Measurements from ENCODE around the gene LRRC31. TPM values are rescaled to one million over a fixed set of nuclear protein-coding genes. Genes with fewer than 3 reads are reported as not detected.

LRRC31 gene
- total and polyA plus RNA-seq, 12 donors: not detected

DNA sequence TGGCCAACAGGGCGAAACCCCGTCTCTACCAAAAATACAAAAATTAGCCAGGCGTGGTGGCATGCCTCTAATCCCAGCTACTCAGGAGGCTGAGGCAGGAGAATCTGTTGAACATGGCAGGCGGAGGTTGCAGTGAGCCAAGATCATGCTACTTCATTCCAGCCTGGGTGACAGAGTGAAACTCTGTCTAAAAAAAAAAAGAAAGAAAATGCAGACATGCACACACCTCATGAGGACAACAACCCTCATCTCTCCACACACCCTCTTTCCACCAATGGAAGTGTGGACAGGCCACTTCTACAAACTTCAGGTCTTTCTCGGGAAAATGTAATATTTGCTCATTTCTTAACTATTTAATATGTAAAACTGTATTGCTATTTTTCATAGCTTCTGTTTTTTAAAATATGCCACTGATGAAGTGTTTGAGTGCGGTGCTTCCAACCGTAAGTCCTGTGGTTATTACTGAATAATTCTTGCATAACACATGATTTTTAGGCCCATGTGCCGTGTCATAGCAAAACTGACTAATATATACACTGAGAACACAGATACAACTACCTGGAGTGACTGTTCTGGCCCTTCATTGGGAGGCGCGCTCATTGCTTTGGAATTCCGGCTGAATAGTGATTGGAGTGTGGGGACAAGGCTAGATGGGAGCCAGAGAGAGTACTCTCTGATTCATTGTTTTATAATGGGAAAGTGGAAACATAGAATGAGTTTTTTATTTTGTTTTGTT is 23.1 kb downstream of the LRRC31 start:
- peaks cover 0 to 4% (median 0%) of the 10 kb centered on the region in 9 donors for H3K4me1 ChIP-seq
- 91 to 95% methylated on average over 11 of the region's 11 CpGs for WGBS, 2 donors
- H3K9me3 ChIP-seq: peaks cover 0 to 9% (median 0%) of the 10 kb centered on the region in 11 donors
- no peaks in the 10 kb centered on the region for H3K36me3 ChIP-seq
- TF ChIP-seq, protein P1, sequence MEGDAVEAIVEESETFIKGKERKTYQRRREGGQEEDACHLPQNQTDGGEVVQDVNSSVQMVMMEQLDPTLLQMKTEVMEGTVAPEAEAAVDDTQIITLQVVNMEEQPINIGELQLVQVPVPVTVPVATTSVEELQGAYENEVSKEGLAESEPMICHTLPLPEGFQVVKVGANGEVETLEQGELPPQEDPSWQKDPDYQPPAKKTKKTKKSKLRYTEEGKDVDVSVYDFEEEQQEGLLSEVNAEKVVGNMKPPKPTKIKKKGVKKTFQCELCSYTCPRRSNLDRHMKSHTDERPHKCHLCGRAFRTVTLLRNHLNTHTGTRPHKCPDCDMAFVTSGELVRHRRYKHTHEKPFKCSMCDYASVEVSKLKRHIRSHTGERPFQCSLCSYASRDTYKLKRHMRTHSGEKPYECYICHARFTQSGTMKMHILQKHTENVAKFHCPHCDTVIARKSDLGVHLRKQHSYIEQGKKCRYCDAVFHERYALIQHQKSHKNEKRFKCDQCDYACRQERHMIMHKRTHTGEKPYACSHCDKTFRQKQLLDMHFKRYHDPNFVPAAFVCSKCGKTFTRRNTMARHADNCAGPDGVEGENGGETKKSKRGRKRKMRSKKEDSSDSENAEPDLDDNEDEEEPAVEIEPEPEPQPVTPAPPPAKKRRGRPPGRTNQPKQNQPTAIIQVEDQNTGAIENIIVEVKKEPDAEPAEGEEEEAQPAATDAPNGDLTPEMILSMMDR (IDR thresholded peaks at IDR 0.05): no peak
- H3K27ac ChIP-seq: no peak overlapping the region
- intact Hi-C loops (cut with DNase I): no loop called here
- ATAC-seq (no peak), DNase-seq (no peak)
- H3K4me3 ChIP-seq: no peak overlapping the region
- peaks cover 0 to 15% (median 0%) of the 10 kb centered on the region in 7 donors for H3K27me3 ChIP-seq

DNA sequence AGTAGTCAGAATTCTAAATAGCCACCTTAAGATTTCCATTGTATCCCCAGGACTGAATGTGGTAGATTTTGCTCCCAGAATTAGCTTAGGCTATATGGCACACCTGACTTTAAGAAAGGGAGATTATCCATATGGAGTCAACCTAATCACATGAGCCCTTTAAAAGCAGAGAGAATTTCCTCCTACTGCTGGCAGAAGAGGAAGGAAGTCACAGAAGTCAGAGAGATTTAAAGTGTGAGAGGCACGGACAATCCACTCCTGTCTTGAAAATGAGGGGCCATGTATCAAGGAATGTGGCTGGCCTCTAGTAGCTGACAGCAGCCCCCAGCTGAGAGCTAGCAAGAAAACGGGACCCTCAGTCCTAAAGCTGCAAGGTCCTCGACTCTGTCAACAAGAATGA is 26.8 kb downstream of the LRRC31 start:
- DNase-seq (no peak), ATAC-seq (no peak)
- Histone ChIP-seq H3K4me3 (no peak overlapping the region), H3K36me3 (no peaks in the 10 kb centered on the region), H3K27me3 (peaks cover 0 to 7% (median 0%) of the 10 kb centered on the region in 7 donors), H3K9me3 (peaks cover 0 to 9% (median 0%) of the 10 kb centered on the region in 11 donors), H3K27ac (no peak overlapping the region), H3K4me1 (peaks cover 0 to 4% (median 0%) of the 10 kb centered on the region in 9 donors)
- intact Hi-C loops (cut with DNase I): no loop called here
- WGBS, 2 donors: 60% methylated on average over 3 of the region's 3 CpGs
- TF ChIP-seq, protein P1 (IDR thresholded peaks at IDR 0.05): no peak

DNA sequence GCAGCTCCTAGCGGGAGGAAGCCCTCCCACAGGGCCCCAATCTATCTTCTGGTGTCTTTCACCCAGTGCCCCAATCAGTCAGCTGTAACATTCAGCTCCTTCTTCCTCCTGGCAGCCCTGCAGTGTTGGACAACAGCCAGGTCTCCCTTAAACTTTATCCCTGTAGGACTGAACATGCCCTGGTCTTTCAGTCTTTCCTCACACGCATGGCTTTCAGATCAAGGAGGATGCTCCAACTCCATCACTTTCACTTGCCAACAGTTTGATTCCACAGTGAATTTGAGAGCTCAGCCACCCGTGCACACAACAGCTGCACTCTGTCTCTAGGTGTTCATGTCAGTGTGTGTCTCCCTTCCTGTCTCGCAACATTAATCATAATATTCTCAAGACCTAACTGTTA is 28.6 kb downstream of the LRRC31 start:
- no peak overlapping the region for H3K4me3 ChIP-seq
- 46 to 52% methylated on average over 4 of the region's 4 CpGs for WGBS, 2 donors
- no peak for DNase-seq
- no peaks in the 10 kb centered on the region for H3K36me3 ChIP-seq
- TF ChIP-seq, protein P1 (IDR thresholded peaks at IDR 0.05): no peak
- H3K4me1 ChIP-seq: no peaks in the 10 kb centered on the region
- peaks cover 0 to 9% (median 0%) of the 10 kb centered on the region in 11 donors for H3K9me3 ChIP-seq
- H3K27ac ChIP-seq: no peak overlapping the region
- peaks cover 0 to 3% (median 0%) of the 10 kb centered on the region in 7 donors for H3K27me3 ChIP-seq
- intact Hi-C loops (cut with DNase I): no loop called here
- no peak for ATAC-seq

DNA sequence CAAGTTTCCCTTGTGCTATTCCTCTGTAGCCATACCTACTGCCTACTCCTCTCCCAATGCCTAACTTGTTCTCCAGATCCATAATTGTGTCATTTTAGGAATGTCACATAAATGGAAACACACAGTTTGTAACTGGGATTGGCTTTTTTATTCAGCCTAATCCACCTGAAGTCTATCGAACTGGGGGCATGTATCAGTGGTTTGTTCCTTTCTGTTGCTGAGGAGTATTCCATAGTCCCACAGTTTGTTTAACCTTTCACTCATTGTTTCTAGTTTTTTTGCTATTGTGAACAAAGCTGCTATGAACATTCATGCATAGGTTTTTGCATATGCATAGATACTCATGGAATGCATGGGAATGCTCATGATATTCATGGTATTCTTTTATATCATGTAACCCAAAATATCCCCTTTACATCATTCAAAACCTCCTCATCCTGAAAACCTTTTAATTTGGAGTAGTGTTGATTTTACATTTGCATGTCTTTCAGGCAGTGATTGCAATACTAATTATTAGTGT is 31.2 kb downstream of the LRRC31 start:
- H3K27me3 ChIP-seq: no peaks in the 10 kb centered on the region
- 90 to 97% methylated on average over 1 of the region's 1 CpG for WGBS, 2 donors
- TF ChIP-seq, protein P1 (IDR thresholded peaks at IDR 0.05): no peak
- H3K4me3 ChIP-seq: no peak overlapping the region
- H3K9me3 ChIP-seq: peaks cover 0 to 5% (median 0%) of the 10 kb centered on the region in 11 donors
- no peak for ATAC-seq
- no peaks in the 10 kb centered on the region for H3K36me3 ChIP-seq
- no peak overlapping the region for H3K27ac ChIP-seq
- H3K4me1 ChIP-seq: no peaks in the 10 kb centered on the region
- intact Hi-C loops (cut with DNase I): no loop called here
- DNase-seq: no peak
